Choroid plexus epithelial cell (primary cell): ENCODE measurements around the gene RNF207.

ENCODE experiments used
- DNase-seq: peaks from one replicate; pipeline ENCODE4 v3.0.0-alpha.2; 2010; ENCODE audit warnings: low read depth
- H3K4me3 ChIP-seq: 2 replicates; pipeline ENCODE4 v1.5.1; 2011; ENCODE audit warnings: low read depth, mild to moderate bottlenecking, control low read depth, low read length, moderate library complexity
- CTCF ChIP-seq: conservative IDR thresholded peaks from 2 replicates; pipeline ENCODE4 v1.5.1; 2011; ENCODE audit warnings: low read depth, mild to moderate bottlenecking, control low read depth, inconsistent platforms, low read length, moderate library complexity

Gene RNF207

GRCh38 chr1:6220236-6220635 is 14.3 kb downstream of the RNF207 start:
- DNase-seq, result no peak
- H3K4me3 ChIP-seq, result no peak overlapping the region
- TF ChIP-seq CTCF, result no peak

- no peak for TF ChIP-seq CTCF
- no peak for DNase-seq
- H3K4me3 ChIP-seq, result no peak overlapping the region
These were observed 15.4 kb downstream of the RNF207 start for GRCh38 chr1:6221210-6221784.

- no peak overlapping the region for H3K4me3 ChIP-seq
- TF ChIP-seq CTCF, result no peak
- DNase-seq, result no peak
These were observed 16.7 kb downstream of the RNF207 start for GRCh38 chr1:6222636-6223035.

- no peak for TF ChIP-seq CTCF
- no peak overlapping the region for H3K4me3 ChIP-seq
- no peak for DNase-seq
These were observed 17.7 kb downstream of the RNF207 start for GRCh38 chr1:6223617-6224016.

- DNase-seq, result no peak
- no peak for TF ChIP-seq CTCF
- H3K4me3 ChIP-seq, result no peak overlapping the region
These were observed 18.8 kb downstream of the RNF207 start for GRCh38 chr1:6224718-6225117.

- H3K4me3 ChIP-seq, result no peak overlapping the region
- no peak for TF ChIP-seq CTCF
- no peak for DNase-seq
These were observed 19.7 kb downstream of the RNF207 start for GRCh38 chr1:6225651-6226050.

GRCh38 chr1:6233376-6233775 is 27.5 kb downstream of the RNF207 start:
- no peak for TF ChIP-seq CTCF
- DNase-seq, result no peak
- no peak overlapping the region for H3K4me3 ChIP-seq
